ENCODE measurements around the gene ARRDC2. TPM values are rescaled to one million over a fixed set of nuclear protein-coding genes. Genes with fewer than 3 reads are reported as not detected.
A peak's percentile ranks its signal among the peaks of the same experiment; 100 is the strongest.

Gene ARRDC2
- total and polyA plus RNA-seq, 2 of the 13 experiments (the other 11 are each of a cell fraction or from before 2014, with no cell fraction given): 2.1 to 3.4 TPM

GRCh38 chr19:18013210-18014111 is 5.5 kb downstream of the ARRDC2 start (continued):
- TF ChIP-seq ZSCAN21 (CRISPR knock-in tag; IDR thresholded peaks at IDR 0.05; ENCODE audit: borderline replicate concordance) (peak; percentile 40; the same call in 1 of the 2 replicates), ZNF234 (CRISPR knock-in tag; conservative IDR thresholded peaks at IDR 0.05) (no peak), SOX13 (IDR thresholded peaks at IDR 0.05) (peak; percentile 13; the same call in 1 of the 2 replicates), SOX13 (CRISPR knock-in tag; conservative IDR thresholded peaks at IDR 0.05 in 1 of 2, IDR thresholded peaks at IDR 0.05 in 1 of 2) (peak in 1 of 2 experiments; percentile 75; a peak in 2 of 4 replicates), YEATS4 (CRISPR knock-in tag; IDR thresholded peaks at IDR 0.05; ENCODE audit: borderline replicate concordance) (0 out of 2 replicates have a peak, but pooled peaks have one; percentile 25), MYPOP (CRISPR knock-in tag; IDR thresholded peaks at IDR 0.05) (peak; percentile 75), SMARCC2 (IDR thresholded peaks at IDR 0.05) (peak; percentile 15; the same call in 1 of the 2 replicates), ZNF704 (CRISPR knock-in tag; IDR thresholded peaks at IDR 0.05; ENCODE audit: borderline replicate concordance) (0 out of 2 replicates have a peak, but pooled peaks have one; percentile 50), MED13 (CRISPR knock-in tag; IDR thresholded peaks at IDR 0.05) (no peak), JUND (CRISPR knock-in tag; IDR thresholded peaks at IDR 0.05) (peak; percentile 95), FOXK1 (CRISPR knock-in tag; IDR thresholded peaks at IDR 0.05; ENCODE audit: borderline replicate concordance, low read depth) (peak; percentile 72; the same call in 1 of the 2 replicates), MEIS1 (CRISPR knock-in tag; IDR thresholded peaks at IDR 0.05; ENCODE audit: borderline replicate concordance) (no peak; the same call in 1 of the 2 replicates), MAZ (IDR thresholded peaks at IDR 0.05; ENCODE audit: borderline replicate concordance, low read depth, low read length) (no peak), MAZ (CRISPR knock-in tag; IDR thresholded peaks at IDR 0.05; ENCODE audit: low read depth) (no peak), SNAPC4 (CRISPR knock-in tag; IDR thresholded peaks at IDR 0.05) (no peak), ZNF607 (CRISPR knock-in tag; IDR thresholded peaks at IDR 0.05; ENCODE audit: borderline replicate concordance) (0 out of 2 replicates have a peak, but pooled peaks have one; percentile 36), PHF21A (CRISPR knock-in tag; IDR thresholded peaks at IDR 0.05) (peak; percentile 85), CHD2 (IDR thresholded peaks at IDR 0.05; ENCODE audit: low read depth, low read length) (no peak), HDAC1 (CRISPR knock-in tag; IDR thresholded peaks at IDR 0.05) (peak; percentile 45; the same call in 1 of the 2 replicates), CENPT (CRISPR knock-in tag; IDR thresholded peaks at IDR 0.05; ENCODE audit: low read depth) (no peak), SRY (CRISPR knock-in tag; IDR thresholded peaks at IDR 0.05) (no peak), MAFG (CRISPR knock-in tag; IDR thresholded peaks at IDR 0.05) (no peak)
